Prostate gland (tissue), 2 donors: ENCODE data around the gene C6orf132. TPM values are rescaled to one million over a fixed set of nuclear protein-coding genes. Genes with fewer than 3 reads are reported as not detected.

ENCODE experiments used
- DNase-seq: peaks from one replicate; pipeline ENCODE4 v3.0.0-alpha.2; 2019; ENCODE audit warnings: low spot score
- H3K27ac ChIP-seq, 2 donors: fragments of 200-600 bp; sonication (generic); 2 replicates each; pipeline ENCODE4 v1.5.1; 2017 to 2019
- H3K27me3 ChIP-seq: fragments of 200-600 bp; sonication (generic); replicated peaks from 2 replicates; pipeline ENCODE4 v1.5.1; 2019; ENCODE audit not compliant: insufficient read depth
- H3K36me3 ChIP-seq, 2 donors: fragments of 200-600 bp; sonication (generic); 1 replicate in 1 of 2; 2 replicates in 1 of 2; pipeline versions ENCODE4 v1.5.1 to v1.8.1; 2017 to 2019
- H3K4me1 ChIP-seq: fragments of 200-600 bp; sonication (generic); replicated peaks from 2 replicates; pipeline ENCODE4 v1.5.1; 2019
- H3K4me3 ChIP-seq, 2 donors: fragments of 200-600 bp; sonication (generic); 2 replicates each; pipeline ENCODE4 v1.5.1; 2017 to 2019
- H3K9me3 ChIP-seq: fragments of 200-600 bp; sonication (generic); 2 replicates; pipeline ENCODE4 v1.5.1; 2017
- POLR2A ChIP-seq: fragments of 450-650 bp; IDR thresholded peaks from one replicate; pipeline ENCODE4 v1.6.1; 2016; ENCODE audit warnings: antibody characterized with exemption, mild to moderate bottlenecking
- POLR2AphosphoS5 ChIP-seq: sonication (generic); formaldehyde crosslinking; IDR thresholded peaks from one replicate; pipeline ENCODE4 v1.6.1; 2017; ENCODE audit warnings: antibody characterized with exemption
- WGBS: methylation state at CpG from one replicate; pipeline ENCODE4 v1.1.5; 2018; 5-methylcytosine and 5-hydroxymethylcytosine counted together
- intact Hi-C: fragments of 100-400 bp; cut with DNase I; formaldehyde crosslinking; loops from one replicate; pipeline ENCODE4 v1.14.2; 2022
- total RNA-seq, 2 donors: library from RNA; depleted of rRNA; stranded (reverse); fragments of >200 nt; gene quantifications; one replicate each; pipeline ENCODE4 v1.1.0, GENCODE V29; 2016
- TF ChIP-seq, protein P1 (sequence below), 4 experiments: fragments of 200-600 bp in 2 of 4; fragments of 450-650 bp in 2 of 4; sonication (generic) in 2 of 4; IDR thresholded peaks; 1 replicate in 3 of 4; 2 replicates in 1 of 4; pipeline ENCODE4 v1.5.1; 2016 to 2019; ENCODE audit warnings: antibody characterized with exemption in 4 of 4, mild to moderate bottlenecking in 2 of 4, moderate library complexity in 2 of 4

The C6orf132 gene
- total RNA-seq, 2 donors from 2014 or later = 30.8 to 45.9 TPM

DNA sequence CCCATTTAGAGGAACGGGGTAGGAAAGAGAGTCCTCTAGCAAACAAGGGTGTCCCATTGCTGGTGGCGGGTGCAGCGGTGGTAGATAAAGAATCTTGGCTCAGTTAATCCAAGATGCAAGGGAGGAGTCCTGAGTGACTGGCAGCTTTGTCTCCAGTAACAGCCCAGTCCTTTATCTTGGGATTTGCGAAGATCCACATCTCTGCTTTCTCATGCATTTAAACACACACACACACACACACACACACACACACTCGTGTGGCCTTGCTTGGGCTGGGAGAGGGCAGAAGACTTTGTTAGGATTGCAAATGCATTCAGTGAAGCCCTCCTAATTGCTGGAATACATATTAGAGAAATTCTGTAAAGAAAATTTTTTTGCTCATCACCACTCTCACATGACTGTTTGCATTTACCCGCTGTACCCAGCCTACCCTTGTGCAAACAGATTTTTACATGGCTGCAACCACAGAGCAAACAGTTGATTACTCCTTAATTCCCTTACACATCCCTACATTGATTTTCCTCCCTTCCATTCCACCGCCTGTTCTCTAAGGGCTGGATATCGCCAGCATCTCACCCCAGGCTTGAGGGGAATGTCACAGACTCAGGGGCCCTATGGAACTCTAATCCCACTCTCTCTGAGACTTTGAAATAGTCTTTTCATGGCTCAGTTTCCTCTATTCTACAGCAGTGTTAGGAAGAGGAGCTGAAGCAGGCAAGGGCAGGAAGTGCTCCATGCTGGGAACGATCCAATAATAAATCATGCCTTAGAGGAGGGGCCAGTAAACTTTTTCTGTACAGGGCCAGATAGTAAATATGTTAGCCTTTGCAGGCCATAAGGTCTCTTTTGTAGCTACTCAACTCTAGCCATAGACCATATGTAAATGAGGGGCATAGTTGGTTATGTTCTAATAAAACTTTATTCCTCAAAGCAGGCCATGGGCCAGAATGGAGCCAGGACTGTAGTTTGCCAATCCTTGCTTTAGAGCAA lies 3.5 kb downstream of the C6orf132 start:
- Histone ChIP-seq H3K36me3 (no peaks in the 10 kb centered on the region), H3K4me3 (no peak overlapping the region), H3K4me1 (peaks cover 25% of the 10 kb centered on the region), H3K27ac (peak overlapping the region; percentile 4 to 87), H3K9me3 (no peaks in the 10 kb centered on the region), H3K27me3 (no peaks in the 10 kb centered on the region)
- 43% methylated on average over 9 of the region's 9 CpGs for WGBS
- intact Hi-C loops = no loop called here
- peak; percentile 47 for DNase-seq
- TF ChIP-seq, protein P1, sequence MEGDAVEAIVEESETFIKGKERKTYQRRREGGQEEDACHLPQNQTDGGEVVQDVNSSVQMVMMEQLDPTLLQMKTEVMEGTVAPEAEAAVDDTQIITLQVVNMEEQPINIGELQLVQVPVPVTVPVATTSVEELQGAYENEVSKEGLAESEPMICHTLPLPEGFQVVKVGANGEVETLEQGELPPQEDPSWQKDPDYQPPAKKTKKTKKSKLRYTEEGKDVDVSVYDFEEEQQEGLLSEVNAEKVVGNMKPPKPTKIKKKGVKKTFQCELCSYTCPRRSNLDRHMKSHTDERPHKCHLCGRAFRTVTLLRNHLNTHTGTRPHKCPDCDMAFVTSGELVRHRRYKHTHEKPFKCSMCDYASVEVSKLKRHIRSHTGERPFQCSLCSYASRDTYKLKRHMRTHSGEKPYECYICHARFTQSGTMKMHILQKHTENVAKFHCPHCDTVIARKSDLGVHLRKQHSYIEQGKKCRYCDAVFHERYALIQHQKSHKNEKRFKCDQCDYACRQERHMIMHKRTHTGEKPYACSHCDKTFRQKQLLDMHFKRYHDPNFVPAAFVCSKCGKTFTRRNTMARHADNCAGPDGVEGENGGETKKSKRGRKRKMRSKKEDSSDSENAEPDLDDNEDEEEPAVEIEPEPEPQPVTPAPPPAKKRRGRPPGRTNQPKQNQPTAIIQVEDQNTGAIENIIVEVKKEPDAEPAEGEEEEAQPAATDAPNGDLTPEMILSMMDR (IDR thresholded peaks at IDR 0.05) = no peak
- TF ChIP-seq POLR2AphosphoS5 (peak; percentile 39), POLR2A (no peak)

DNA sequence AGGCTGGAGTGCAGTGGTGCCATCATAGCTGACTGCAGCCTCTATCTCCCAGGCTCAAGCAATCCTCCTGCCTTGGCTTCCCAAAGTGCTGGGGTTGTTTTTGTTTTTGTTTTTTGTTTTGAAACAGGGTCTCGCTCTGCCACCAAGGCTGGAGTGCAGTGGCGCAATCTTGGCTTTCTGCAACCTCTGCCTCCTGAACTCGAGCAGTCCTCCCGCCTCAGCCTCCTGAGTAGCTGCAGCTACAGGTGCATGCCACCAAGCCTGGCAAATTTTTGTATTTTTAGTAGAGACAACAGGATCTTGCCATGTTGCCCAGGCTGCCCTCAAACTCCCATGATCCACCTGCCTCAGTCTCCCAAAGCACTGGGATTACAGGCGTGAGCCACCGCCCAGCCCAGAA lies 4.2 kb downstream of the C6orf132 start:
- Histone ChIP-seq H3K4me1 (peaks cover 25% of the 10 kb centered on the region), H3K27ac (peak overlapping the region; percentile 71 to 87), H3K27me3 (no peaks in the 10 kb centered on the region), H3K36me3 (no peaks in the 10 kb centered on the region), H3K4me3 (no peak overlapping the region), H3K9me3 (no peaks in the 10 kb centered on the region)
- intact Hi-C loops = no loop called here
- DNase-seq = no peak
- WGBS = 93% methylated on average over 6 of the region's 6 CpGs
- TF ChIP-seq, protein P1 (IDR thresholded peaks at IDR 0.05) = no peak
- TF ChIP-seq POLR2AphosphoS5 (no peak), POLR2A (no peak)

DNA sequence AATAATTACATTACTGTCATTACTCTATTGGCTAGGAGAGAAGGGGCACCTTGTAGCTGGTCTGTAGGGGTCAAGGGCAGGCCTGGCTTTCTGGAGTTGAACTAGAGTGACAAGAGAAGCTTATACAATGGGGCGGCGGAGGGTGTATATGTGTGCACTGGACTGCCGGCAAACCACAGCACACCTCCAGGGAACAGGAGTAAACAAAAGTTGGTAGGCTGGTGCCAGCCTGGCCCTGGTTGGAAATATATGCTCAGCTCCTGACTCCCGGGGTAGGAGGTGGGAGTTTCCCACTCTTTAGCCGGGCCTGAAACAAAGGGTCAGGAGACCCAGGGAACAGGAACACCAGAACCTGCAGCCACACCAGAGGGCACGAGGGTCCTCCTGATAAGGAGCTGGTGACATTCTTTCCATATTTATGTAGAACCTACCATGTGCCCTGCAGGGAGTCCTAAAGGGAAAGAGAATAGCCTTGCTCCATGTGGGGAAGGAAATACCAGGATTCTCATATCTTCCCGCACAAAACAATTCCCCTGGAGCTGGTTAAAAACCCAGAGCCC lies 5.1 kb downstream of the C6orf132 start:
- H3K4me1 ChIP-seq = peaks cover 25% of the 10 kb centered on the region
- no peaks in the 10 kb centered on the region for H3K9me3 ChIP-seq
- peak overlapping the region in 1 of 2 donors; percentile 7 for H3K4me3 ChIP-seq
- H3K27ac ChIP-seq = peak overlapping the region; percentile 71 to 87
- no peaks in the 10 kb centered on the region for H3K36me3 ChIP-seq
- 55% methylated on average over 7 of the region's 7 CpGs for WGBS
- TF ChIP-seq POLR2A = no peak
- peak; percentile 73 for TF ChIP-seq POLR2AphosphoS5
- TF ChIP-seq, protein P1 (IDR thresholded peaks at IDR 0.05) = no peak
- H3K27me3 ChIP-seq = no peaks in the 10 kb centered on the region
- intact Hi-C loops = no loop called here
- peak; percentile 83 for DNase-seq

DNA sequence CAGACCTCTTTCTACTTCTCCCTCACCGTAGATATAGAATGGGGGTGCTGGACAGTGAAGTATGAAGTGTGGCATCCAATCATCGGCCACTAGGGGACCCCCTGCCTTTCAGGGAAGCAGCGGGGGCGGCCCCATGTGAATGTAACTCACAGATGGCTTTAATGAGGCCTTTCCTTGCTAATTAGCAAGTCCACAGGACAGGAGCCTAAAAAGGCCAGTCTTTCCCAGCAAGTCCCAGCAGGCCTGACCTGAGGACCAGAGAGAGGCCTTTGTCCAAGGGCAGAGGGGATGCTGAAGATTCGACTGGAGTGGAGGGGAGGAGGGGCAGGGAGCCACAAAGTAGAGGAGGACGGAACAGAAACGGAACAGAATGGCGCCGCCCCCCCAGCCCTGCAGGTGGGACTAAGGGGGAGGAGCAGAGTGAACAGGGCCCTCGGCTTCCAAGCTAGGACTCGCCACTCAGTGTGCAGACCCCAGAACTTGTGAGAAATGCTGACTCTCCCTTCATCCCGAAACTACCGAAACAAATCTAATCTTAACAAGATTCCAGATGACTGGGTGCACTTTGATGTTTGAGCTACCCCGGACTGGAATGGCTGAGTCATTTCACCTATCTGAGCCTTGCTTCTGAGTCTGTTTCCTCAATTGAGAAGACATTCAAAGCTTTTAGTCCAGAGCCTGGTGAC lies 5.8 kb downstream of the C6orf132 start:
- no peaks in the 10 kb centered on the region for H3K27me3 ChIP-seq
- peak overlapping the region in 1 of 2 donors; percentile 7 for H3K4me3 ChIP-seq
- H3K9me3 ChIP-seq = no peaks in the 10 kb centered on the region
- TF ChIP-seq POLR2A (no peak), POLR2AphosphoS5 (no peak)
- TF ChIP-seq, protein P1 (IDR thresholded peaks at IDR 0.05) = no peak
- intact Hi-C loops = no loop called here
- WGBS = 39% methylated on average over 14 of the region's 14 CpGs
- peaks cover 25% of the 10 kb centered on the region for H3K4me1 ChIP-seq
- H3K27ac ChIP-seq = peak overlapping the region; percentile 71 to 87
- H3K36me3 ChIP-seq = no peaks in the 10 kb centered on the region
- no peak for DNase-seq
